HepG2 (cell line): Measurements from ENCODE around the gene HLCS.

Experiments
- JUND ChIP-seq: sonication (generic); formaldehyde crosslinking; IDR thresholded peaks from 2 replicates; pipeline ENCODE4 v1.8.0; 2022; ENCODE audit warnings: mild to moderate bottlenecking, missing genetic modification reagents
- MXD3 ChIP-seq: IDR thresholded peaks from 2 replicates; pipeline ENCODE4 v1.6.1; 2016; ENCODE audit warnings: mild to moderate bottlenecking, missing biosample characterization, missing genetic modification reagents
- SP1 ChIP-seq, 2 experiments: fragments of 450-650 bp in 1 of 2; sonication (generic) in 1 of 2; formaldehyde crosslinking in 1 of 2; IDR thresholded peaks; 2 replicates each; pipeline versions ENCODE4 v1.4.0 to v1.6.1; 2016 to 2020; ENCODE audit warnings: missing genetic modification reagents in 1 of 2
- ZFP36L1 ChIP-seq: sonication (generic); formaldehyde crosslinking; IDR thresholded peaks from 2 replicates; pipeline ENCODE4 v1.8.0; 2022; ENCODE audit warnings: mild to moderate bottlenecking, missing genetic modification reagents, moderate library complexity

DNA sequence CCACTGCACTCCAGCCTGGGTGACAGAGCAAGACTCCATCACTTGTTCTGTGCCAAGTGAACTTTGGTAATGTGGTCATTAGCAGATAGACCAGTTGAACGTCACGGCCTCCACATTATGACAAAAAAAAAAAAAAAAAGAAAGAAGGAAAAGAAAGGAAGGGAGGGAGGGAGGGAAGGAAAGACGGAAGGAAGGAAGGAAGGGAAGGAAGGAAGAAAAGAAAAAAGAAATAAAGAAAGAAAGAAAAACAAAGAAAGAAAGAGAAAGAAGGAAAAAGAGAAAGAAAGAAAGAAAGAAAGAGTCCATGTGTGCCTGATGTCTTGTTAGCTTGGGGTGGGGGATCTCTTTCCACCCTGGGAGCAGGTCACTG, 222.3 kb downstream of the HLCS start:
- TF ChIP-seq SP1 (IDR thresholded peaks at IDR 0.05), result no peak
- TF ChIP-seq SP1 (CRISPR knock-in tag; IDR thresholded peaks at IDR 0.05), result no peak
- no peak for TF ChIP-seq MXD3
- no peak for TF ChIP-seq JUND (CRISPR knock-in tag)
- no peak for TF ChIP-seq ZFP36L1 (CRISPR knock-in tag)
